Activated naive CD4-positive, alpha-beta T cell treated with anti-CD3 and anti-CD28 coated beads, Interleukin-2, amount 10 ng/mL, durations not matched to agents 7 days and 5 days (primary cell): Measurements from ENCODE around the gene NRBF2.
A peak's percentile ranks its signal among the peaks of the same experiment; 100 is the strongest.
"Not testable (repeated sequence)": the region's sequence is repeated elsewhere in the genome, so short reads cannot be mapped to it uniquely, and the experiment has no call there.

Experiments
- CTCF ChIA-PET: fragments of 350-600 bp; sonication (Branson Sonifier 250); formaldehyde crosslinking; loops from one replicate; lab custom pipeline; 2021; ENCODE audit warnings: antibody characterized with exemption; lab: Charles Lee
- DNase-seq: peaks from one replicate; pipeline ENCODE4 v3.0.0-alpha.2; 2020
- H3K27ac Mint-ChIP-seq: one replicate; pipeline ENCODE4 v1.8.0; 2021; ENCODE audit warnings: mild to moderate bottlenecking, moderate library complexity, mixed read lengths
- H3K27me3 Mint-ChIP-seq: one replicate; pipeline ENCODE4 v1.8.0; 2021; ENCODE audit warnings: mild to moderate bottlenecking, mixed read lengths
- H3K36me3 Mint-ChIP-seq: one replicate; pipeline ENCODE4 v1.8.0; 2021; ENCODE audit warnings: mixed read lengths
- H3K4me1 Mint-ChIP-seq: one replicate; pipeline ENCODE4 v1.8.0; 2021; ENCODE audit warnings: mixed read lengths
- H3K4me3 Mint-ChIP-seq: one replicate; pipeline ENCODE4 v1.8.0; 2021; ENCODE audit warnings: mild to moderate bottlenecking, moderate library complexity, mixed read lengths
- H3K9me3 Mint-ChIP-seq: one replicate; pipeline ENCODE4 v1.8.0; 2021; ENCODE audit warnings: mixed read lengths

Gene NRBF2

GRCh38 chr10:63133821-63134557 lies 861 bp downstream of the NRBF2 start:
- DNase-seq: no peak
- Mint-ChIP-seq H3K4me3 (peak overlapping the region; percentile 93), H3K36me3 (peaks cover 9% of the 10 kb centered on the region), H3K9me3 (peaks cover 11% of the 10 kb centered on the region), H3K27me3 (peaks cover 3% of the 10 kb centered on the region), H3K27ac (peak overlapping the region; percentile 97), H3K4me1 (peaks cover 34% of the 10 kb centered on the region)
- CTCF ChIA-PET: interaction anchor here (0.9 to 1.2 kb wide), 5 partner anchors 10 to 495 kb away, joined by 3 to 5 read pairs (median 4); no protein-coding TSS in a partner anchor

GRCh38 chr10:63137306-63137705 lies 4.2 kb downstream of the NRBF2 start:
- Mint-ChIP-seq H3K27ac (no peak overlapping the region), H3K36me3 (peaks cover 20% of the 10 kb centered on the region), H3K27me3 (no peaks in the 10 kb centered on the region), H3K9me3 (peaks cover 6% of the 10 kb centered on the region), H3K4me1 (peaks cover 39% of the 10 kb centered on the region), H3K4me3 (no peak overlapping the region)
- CTCF ChIA-PET: interaction anchor here (1.0 to 1.3 kb wide), 4 partner anchors 19 to 29 kb away, joined by 3 to 4 read pairs (median 4); no protein-coding TSS in a partner anchor
- DNase-seq: no peak

- peaks cover 28% of the 10 kb centered on the region for H3K4me1 Mint-ChIP-seq
- H3K36me3 Mint-ChIP-seq: peaks cover 18% of the 10 kb centered on the region
- H3K9me3 Mint-ChIP-seq: no peaks in the 10 kb centered on the region
- CTCF ChIA-PET: interaction anchor here (1.5 kb wide), 1 partner anchor 18 kb away, joined by 6 read pairs; no protein-coding TSS in a partner anchor
- no peak overlapping the region for H3K27ac Mint-ChIP-seq
- no peak for DNase-seq
- H3K4me3 Mint-ChIP-seq: no peak overlapping the region
- no peaks in the 10 kb centered on the region for H3K27me3 Mint-ChIP-seq
Measured at GRCh38 chr10:63140077-63140476, 6.9 kb downstream of the NRBF2 start.

GRCh38 chr10:63142136-63142535 lies 9.0 kb downstream of the NRBF2 start:
- Mint-ChIP-seq H3K9me3 (no peaks in the 10 kb centered on the region), H3K27ac (no peak overlapping the region), H3K4me3 (no peak overlapping the region), H3K36me3 (peaks cover 25% of the 10 kb centered on the region), H3K4me1 (peaks cover 20% of the 10 kb centered on the region), H3K27me3 (no peaks in the 10 kb centered on the region)
- DNase-seq: no peak
- CTCF ChIA-PET: no interaction called here

- no peak overlapping the region for H3K27ac Mint-ChIP-seq
Measured at GRCh38 chr10:63143987-63144386, 10.9 kb downstream of the NRBF2 start.

GRCh38 chr10:63145782-63146181 lies 12.7 kb downstream of the NRBF2 start:
- H3K27ac Mint-ChIP-seq: peak overlapping the region; percentile 45
- no peak overlapping the region for H3K4me3 Mint-ChIP-seq
- H3K27me3 Mint-ChIP-seq: no peaks in the 10 kb centered on the region
- H3K36me3 Mint-ChIP-seq: peaks cover 33% of the 10 kb centered on the region
- CTCF ChIA-PET: interaction anchor here (0.8 to 3.2 kb wide), 6 partner anchors 13 to 706 kb away, joined by 3 to 23 read pairs (median 4); no protein-coding TSS in a partner anchor
- peaks cover 21% of the 10 kb centered on the region for H3K4me1 Mint-ChIP-seq
- DNase-seq: no peak
- no peaks in the 10 kb centered on the region for H3K9me3 Mint-ChIP-seq

More at GRCh38 chr10:63143987-63144386, 10.9 kb downstream of the NRBF2 start:
- peaks cover 35% of the 10 kb centered on the region for H3K36me3 Mint-ChIP-seq
- H3K27me3 Mint-ChIP-seq: no peaks in the 10 kb centered on the region
- H3K9me3 Mint-ChIP-seq: no peaks in the 10 kb centered on the region
- peaks cover 22% of the 10 kb centered on the region for H3K4me1 Mint-ChIP-seq
- CTCF ChIA-PET: interaction anchor here (0.6 to 1.1 kb wide), 2 partner anchors 9 to 14 kb away, joined by 4 read pairs; no protein-coding TSS in a partner anchor
- H3K4me3 Mint-ChIP-seq: no peak overlapping the region
- no peak for DNase-seq

- Mint-ChIP-seq H3K27me3 (no peaks in the 10 kb centered on the region), H3K36me3 (peaks cover 36% of the 10 kb centered on the region), H3K27ac (no peak overlapping the region), H3K4me3 (no peak overlapping the region), H3K9me3 (no peaks in the 10 kb centered on the region), H3K4me1 (peaks cover 19% of the 10 kb centered on the region)
- CTCF ChIA-PET: interaction anchor here (0.8 to 3.2 kb wide), 4 partner anchors 12 to 574 kb away, joined by 3 to 23 read pairs (median 4); no protein-coding TSS in a partner anchor
- no peak for DNase-seq
Measured at GRCh38 chr10:63146503-63146902, 13.4 kb downstream of the NRBF2 start.

- Mint-ChIP-seq H3K4me1 (peaks cover 6% of the 10 kb centered on the region), H3K9me3 (no peaks in the 10 kb centered on the region), H3K4me3 (no peak overlapping the region), H3K27me3 (no peaks in the 10 kb centered on the region), H3K27ac (peak overlapping the region; percentile 7), H3K36me3 (peaks cover 50% of the 10 kb centered on the region)
- DNase-seq: no peak
- CTCF ChIA-PET: interaction anchor here (1.7 to 2.1 kb wide), 2 partner anchors 8 to 17 kb away, joined by 4 to 7 read pairs; no protein-coding TSS in a partner anchor
Measured at GRCh38 chr10:63150745-63151144, 17.6 kb downstream of the NRBF2 start.

- H3K4me1 Mint-ChIP-seq, H3K27ac Mint-ChIP-seq, H3K27me3 Mint-ChIP-seq, DNase-seq, H3K4me3 Mint-ChIP-seq, CTCF ChIA-PET, H3K9me3 Mint-ChIP-seq: not testable (repeated sequence)
- H3K36me3 Mint-ChIP-seq: peaks cover 34% of the 10 kb centered on the region
Measured at GRCh38 chr10:63153868-63154545, 20.9 kb downstream of the NRBF2 start.

- DNase-seq: no peak
- Mint-ChIP-seq H3K4me3 (no peak overlapping the region), H3K27me3 (no peaks in the 10 kb centered on the region), H3K27ac (no peak overlapping the region), H3K9me3 (no peaks in the 10 kb centered on the region), H3K36me3 (peaks cover 31% of the 10 kb centered on the region), H3K4me1 (no peaks in the 10 kb centered on the region)
- CTCF ChIA-PET: interaction anchor here (4.5 to 6.9 kb wide), 2 partner anchors 12 to 566 kb away, joined by 34 to 60 read pairs; no protein-coding TSS in a partner anchor
Measured at GRCh38 chr10:63154546-63155387, 21.6 kb downstream of the NRBF2 start.

GRCh38 chr10:63155388-63156020 lies 22.4 kb downstream of the NRBF2 start:
- peaks cover 30% of the 10 kb centered on the region for H3K36me3 Mint-ChIP-seq
- no peak for DNase-seq
- no peaks in the 10 kb centered on the region for H3K9me3 Mint-ChIP-seq
- CTCF ChIA-PET: interaction anchor here (1.5 to 6.9 kb wide), 3 partner anchors 11 to 565 kb away, joined by 9 to 60 read pairs (median 34); no protein-coding TSS in a partner anchor
- no peaks in the 10 kb centered on the region for H3K4me1 Mint-ChIP-seq
- no peaks in the 10 kb centered on the region for H3K27me3 Mint-ChIP-seq
- H3K27ac Mint-ChIP-seq: no peak overlapping the region
- no peak overlapping the region for H3K4me3 Mint-ChIP-seq

GRCh38 chr10:63156236-63156635 lies 23.1 kb downstream of the NRBF2 start:
- DNase-seq: no peak
- no peak overlapping the region for H3K4me3 Mint-ChIP-seq
- no peaks in the 10 kb centered on the region for H3K4me1 Mint-ChIP-seq
- no peak overlapping the region for H3K27ac Mint-ChIP-seq
- CTCF ChIA-PET: interaction anchor here (0.9 to 6.9 kb wide), 6 partner anchors 10 to 564 kb away, joined by 3 to 60 read pairs (median 12); no protein-coding TSS in a partner anchor
- no peaks in the 10 kb centered on the region for H3K27me3 Mint-ChIP-seq
- no peaks in the 10 kb centered on the region for H3K9me3 Mint-ChIP-seq
- H3K36me3 Mint-ChIP-seq: peaks cover 25% of the 10 kb centered on the region
